Right hindlimb (tissue), 1 donor: ENCODE data around the gene PUSL1.

Experiments
- DNase-seq: peaks from one replicate; pipeline ENCODE4 v3.0.0-alpha.2; 2018

PUSL1 gene

DNA sequence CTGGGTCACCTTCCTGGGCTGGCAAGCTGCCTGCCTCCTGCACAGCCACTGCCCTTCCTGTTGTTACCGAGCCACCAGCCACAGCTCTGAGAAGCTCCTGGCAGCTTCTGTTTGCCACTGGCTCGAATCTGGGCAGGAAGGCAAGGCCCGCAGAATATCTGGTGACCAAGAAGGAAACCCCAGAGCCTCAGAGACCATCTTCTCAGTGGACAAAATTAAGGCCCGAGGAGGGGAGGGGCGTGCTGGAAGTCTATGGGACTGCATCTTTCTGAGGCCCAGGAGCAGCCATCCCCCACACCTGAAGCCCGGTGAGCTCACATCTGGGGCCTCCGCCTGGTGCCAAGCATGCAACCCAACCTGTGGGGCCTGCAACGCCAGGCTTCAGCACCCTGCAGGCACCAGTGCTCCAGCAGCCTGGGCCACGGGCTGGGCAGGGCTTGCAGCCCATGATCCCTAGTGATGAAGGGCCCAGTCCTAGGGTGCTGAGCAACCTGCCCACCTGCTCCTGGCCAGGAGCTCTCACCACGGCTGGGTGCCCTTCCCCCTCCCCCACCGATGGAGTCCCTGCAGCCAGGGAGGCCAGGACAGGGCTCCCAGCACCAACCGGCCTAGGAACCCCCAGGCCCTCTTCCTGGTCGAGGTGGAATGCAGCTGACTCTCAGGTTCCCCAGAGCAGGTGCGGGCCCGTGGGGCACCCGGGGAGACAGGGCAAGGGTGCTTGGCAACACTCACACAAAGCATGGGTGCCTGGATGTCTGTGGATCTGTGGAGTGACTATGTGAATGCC lies 17.1 kb downstream of the PUSL1 start:
- no peak for DNase-seq

DNA sequence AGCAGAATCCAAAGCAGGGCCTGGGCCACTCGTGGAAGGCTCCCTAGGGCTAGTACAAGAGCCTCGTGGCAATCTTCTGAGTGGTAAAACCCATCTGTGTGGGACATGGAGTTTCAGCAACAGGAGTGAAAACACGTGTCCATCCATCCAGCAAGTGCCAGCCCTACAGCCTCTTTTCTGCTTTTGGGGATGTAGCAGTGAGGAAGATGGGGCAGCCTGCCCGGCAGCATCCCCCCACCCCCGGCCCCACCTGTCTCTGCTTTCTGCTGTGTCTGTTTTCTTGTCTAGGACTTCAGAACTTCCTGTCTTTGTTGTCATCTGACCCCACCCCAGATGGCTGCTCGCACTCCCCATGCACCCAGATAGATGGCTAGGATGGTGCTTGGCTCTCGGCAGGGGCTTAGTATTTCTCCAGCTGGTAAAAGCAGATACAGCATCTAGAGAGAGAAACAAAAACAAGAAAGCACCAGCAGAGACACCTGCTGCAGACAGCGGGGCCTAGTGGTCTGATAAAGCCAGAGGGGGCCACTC lies 17.7 kb downstream of the PUSL1 start:
- no peak for DNase-seq

DNA sequence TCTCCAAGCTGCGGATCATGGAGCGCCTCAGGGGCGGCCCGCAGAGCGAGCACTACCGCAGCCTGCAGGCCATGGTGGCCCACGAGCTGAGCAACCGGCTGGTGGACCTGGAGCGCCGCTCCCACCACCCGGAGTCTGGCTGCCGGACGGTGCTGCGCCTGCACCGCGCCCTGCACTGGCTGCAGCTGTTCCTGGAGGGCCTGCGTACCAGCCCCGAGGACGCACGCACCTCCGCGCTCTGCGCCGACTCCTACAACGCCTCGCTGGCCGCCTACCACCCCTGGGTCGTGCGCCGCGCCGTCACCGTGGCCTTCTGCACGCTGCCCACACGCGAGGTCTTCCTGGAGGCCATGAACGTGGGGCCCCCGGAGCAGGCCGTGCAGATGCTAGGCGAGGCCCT lies 18.9 kb downstream of the PUSL1 start:
- DNase-seq = no peak

DNA sequence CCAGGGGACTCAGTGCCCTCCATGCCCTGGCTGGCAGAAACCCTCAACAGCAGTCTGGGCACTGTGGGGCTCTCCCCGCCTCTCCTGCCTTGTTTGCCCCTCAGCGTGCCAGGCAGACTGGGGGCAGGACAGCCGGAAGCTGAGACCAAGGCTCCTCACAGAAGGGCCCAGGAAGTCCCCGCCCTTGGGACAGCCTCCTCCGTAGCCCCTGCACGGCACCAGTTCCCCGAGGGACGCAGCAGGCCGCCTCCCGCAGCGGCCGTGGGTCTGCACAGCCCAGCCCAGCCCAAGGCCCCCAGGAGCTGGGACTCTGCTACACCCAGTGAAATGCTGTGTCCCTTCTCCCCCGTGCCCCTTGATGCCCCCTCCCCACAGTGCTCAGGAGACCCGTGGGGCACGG lies 19.9 kb downstream of the PUSL1 start:
- DNase-seq = no peak

DNA sequence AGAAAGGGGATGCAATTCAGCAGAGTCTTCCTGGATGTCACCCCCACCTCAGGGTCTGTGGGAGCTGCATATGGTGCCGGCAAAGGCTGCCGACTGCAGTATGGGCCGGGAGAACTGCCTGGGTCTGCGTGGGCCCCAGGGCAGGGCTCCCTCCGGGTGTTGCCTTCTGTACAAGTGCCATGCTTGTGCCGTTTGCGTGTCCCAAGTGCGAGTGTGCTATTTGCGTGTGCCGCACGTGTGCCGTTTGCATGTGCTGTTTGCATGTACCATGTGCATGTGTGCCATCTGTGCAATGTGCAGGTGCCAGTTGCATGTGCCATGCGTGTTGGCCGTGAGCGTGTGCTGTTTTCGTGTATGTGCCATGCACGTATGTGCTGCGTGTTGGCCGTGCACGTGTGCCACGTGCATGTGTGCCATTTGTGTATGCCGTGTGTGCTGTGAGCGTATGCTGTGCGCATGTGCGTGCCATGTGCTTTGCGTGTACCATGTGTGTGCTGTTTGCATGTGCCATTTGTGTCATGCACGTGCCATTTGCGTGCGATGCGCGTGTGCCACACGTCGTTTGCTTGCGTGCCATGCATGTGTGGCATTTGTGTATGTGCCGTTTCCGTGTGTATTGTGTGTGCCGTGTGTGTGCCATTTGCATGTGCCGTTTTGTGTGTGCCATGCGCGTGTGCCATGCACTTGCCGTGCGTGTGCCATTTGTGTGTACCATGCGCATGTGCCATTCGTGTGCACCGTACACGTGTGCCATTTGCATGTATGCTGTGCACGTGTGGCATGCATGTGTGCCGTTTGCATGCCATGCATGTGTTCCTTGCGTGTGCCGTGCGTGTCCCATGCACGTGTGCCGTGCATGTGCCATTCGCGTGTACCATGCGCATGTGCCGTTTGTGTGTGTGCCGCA lies 21.2 kb downstream of the PUSL1 start:
- no peak for DNase-seq

DNA sequence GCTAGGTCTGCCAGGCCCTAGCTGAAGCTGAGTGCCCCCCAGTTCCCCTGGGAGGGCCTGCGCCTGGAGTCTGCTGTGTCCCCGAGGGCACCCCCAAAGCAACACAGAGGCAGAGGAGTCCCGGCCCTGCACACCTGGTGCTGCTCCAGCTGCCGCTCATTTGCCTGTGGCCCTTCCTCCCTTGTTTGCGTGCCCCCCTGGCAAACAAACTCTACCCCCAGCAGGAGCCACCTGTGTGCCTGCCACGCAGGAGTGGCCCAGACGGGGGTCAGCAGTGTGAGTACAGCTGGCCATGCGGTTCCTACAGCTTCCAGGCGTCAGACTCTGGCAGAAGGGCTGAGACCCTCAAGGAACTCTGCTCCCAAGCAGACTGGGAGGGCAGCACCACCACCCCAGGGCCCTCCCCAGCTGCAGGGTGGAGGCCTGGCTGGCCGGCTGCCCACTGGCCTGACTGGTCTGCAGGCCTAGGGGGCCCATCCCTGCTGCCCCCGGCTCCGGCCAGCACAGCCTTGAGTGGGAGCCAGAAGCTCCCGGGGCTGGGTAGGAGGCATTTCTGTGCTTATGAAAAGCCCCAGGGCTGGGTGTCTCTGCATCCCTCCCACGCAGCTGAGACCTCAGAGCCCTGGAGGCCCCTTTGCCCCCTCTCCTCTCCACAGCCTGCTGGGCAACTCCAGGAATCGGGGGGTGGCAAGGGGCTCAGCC lies 22.1 kb downstream of the PUSL1 start:
- DNase-seq = no peak

DNA sequence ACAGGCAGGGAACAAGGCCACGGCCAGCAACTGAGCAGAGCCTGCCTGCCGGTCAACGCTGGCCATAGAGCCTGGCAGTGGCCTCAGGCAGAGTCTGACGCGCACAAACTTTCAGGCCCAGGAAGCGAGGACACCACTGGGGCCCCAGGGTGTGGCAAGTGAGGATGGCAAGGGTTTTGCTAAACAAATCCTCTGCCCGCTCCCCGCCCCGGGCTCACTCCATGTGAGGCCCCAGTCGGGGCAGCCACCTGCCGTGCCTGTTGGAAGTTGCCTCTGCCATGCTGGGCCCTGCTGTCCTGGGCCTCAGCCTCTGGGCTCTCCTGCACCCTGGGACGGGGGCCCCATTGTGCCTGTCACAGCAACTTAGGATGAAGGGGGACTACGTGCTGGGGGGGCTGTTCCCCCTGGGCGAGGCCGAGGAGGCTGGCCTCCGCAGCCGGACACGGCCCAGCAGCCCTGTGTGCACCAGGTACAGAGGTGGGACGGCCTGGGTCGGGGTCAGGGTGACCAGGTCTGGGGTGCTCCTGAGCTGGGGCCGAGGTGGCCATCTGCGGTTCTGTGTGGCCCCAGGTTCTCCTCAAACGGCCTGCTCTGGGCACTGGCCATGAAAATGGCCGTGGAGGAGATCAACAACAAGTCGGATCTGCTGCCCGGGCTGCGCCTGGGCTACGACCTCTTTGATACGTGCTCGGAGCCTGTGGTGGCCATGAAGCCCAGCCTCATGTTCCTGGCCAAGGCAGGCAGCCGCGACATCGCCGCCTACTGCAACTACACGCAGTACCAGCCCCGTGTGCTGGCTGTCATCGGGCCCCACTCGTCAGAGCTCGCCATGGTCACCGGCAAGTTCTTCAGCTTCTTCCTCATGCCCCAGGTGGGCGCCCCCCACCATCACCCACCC lies 22.9 kb downstream of the PUSL1 start, which contains the start of gene TAS1R3:
TAS1R3 (plus strand) TSS at position 213 of the 898 bp plus-strand sequence; CDS start at position 279, 66 bp downstream.
- no peak for DNase-seq

DNA sequence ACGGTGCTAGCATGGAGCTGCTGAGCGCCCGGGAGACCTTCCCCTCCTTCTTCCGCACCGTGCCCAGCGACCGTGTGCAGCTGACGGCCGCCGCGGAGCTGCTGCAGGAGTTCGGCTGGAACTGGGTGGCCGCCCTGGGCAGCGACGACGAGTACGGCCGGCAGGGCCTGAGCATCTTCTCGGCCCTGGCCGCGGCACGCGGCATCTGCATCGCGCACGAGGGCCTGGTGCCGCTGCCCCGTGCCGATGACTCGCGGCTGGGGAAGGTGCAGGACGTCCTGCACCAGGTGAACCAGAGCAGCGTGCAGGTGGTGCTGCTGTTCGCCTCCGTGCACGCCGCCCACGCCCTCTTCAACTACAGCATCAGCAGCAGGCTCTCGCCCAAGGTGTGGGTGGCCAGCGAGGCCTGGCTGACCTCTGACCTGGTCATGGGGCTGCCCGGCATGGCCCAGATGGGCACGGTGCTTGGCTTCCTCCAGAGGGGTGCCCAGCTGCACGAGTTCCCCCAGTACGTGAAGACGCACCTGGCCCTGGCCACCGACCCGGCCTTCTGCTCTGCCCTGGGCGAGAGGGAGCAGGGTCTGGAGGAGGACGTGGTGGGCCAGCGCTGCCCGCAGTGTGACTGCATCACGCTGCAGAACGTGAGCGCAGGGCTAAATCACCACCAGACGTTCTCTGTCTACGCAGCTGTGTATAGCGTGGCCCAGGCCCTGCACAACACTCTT lies 23.8 kb downstream of the PUSL1 start:
- DNase-seq = no peak

DNA sequence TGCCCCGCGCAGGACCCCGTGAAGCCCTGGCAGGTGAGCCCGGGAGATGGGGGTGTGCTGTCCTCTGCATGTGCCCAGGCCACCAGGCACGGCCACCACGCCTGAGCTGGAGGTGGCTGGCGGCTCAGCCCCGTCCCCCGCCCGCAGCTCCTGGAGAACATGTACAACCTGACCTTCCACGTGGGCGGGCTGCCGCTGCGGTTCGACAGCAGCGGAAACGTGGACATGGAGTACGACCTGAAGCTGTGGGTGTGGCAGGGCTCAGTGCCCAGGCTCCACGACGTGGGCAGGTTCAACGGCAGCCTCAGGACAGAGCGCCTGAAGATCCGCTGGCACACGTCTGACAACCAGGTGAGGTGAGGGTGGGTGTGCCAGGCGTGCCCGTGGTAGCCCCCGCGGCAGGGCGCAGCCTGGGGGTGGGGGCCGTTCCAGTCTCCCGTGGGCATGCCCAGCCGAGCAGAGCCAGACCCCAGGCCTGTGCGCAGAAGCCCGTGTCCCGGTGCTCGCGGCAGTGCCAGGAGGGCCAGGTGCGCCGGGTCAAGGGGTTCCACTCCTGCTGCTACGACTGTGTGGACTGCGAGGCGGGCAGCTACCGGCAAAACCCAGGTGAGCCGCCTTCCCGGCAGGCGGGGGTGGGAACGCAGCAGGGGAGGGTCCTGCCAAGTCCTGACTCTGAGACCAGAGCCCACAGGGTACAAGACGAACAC lies 24.5 kb downstream of the PUSL1 start:
- no peak for DNase-seq

DNA sequence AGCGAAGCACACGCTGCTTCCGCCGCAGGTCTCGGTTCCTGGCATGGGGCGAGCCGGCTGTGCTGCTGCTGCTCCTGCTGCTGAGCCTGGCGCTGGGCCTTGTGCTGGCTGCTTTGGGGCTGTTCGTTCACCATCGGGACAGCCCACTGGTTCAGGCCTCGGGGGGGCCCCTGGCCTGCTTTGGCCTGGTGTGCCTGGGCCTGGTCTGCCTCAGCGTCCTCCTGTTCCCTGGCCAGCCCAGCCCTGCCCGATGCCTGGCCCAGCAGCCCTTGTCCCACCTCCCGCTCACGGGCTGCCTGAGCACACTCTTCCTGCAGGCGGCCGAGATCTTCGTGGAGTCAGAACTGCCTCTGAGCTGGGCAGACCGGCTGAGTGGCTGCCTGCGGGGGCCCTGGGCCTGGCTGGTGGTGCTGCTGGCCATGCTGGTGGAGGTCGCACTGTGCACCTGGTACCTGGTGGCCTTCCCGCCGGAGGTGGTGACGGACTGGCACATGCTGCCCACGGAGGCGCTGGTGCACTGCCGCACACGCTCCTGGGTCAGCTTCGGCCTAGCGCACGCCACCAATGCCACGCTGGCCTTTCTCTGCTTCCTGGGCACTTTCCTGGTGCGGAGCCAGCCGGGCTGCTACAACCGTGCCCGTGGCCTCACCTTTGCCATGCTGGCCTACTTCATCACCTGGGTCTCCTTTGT lies 25.3 kb downstream of the PUSL1 start:
- DNase-seq = no peak

DNA sequence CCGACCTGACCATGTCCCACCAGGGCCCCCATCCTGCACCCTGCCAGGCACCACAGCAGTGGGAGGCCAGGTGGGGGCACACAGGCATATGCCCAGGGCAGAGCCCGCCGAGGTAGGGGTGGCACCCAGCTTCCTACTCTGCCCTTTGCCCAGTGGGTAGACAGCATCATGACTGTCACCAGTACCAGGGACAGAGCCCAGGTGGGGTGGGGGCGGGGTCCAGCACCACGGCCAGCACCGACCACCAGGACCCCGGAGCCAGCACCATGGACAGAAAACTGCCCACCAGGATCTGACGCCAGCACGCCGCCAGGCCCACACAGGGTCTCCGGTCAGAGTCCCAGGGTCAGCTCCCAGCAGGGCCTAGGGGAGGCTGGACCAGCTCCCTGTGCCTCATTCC lies 26.4 kb downstream of the PUSL1 start:
- DNase-seq = no peak

DNA sequence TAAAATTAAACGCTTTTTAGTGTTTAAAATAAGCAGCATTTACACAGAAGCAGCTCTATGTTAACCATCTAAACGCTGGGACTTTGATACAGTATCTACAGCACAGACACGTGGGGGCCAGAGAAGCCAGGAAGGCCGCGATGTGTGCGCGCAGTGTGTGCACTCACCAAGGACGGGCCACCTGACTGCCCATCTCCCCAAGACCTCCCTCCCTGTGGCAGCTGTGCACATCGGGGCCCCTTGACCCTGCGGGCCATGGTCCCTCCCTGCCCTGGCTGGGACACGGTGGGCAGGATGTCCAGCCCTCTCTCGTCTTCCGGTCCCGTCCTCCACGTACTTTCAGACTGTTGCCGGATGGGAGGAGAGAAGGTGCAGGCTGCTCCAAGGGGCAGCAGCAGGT lies 26.9 kb downstream of the PUSL1 start:
- DNase-seq = no peak

DNA sequence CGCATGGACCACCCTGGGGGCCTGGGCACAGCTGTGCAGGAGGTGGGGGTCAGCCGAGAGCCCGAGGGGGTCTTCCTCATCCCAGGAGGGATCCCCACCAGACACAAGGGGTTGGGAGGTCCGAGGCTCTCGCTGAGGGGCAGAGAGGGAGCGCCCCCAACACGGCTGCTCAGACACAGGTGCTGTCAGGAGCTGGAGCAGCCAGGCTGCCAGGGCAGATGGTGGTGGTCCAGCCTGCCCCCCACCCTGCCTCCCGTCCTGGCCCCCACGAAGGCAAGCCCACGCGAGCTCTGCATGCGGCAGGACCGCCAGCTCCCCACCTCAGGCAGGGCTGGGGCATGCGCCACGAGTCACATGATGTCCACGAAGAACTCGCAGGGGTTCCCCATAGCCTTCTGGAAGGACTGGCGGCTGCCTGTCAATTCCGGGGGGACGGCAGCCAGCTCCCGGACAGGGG lies 27.4 kb downstream of the PUSL1 start:
- no peak for DNase-seq

DNA sequence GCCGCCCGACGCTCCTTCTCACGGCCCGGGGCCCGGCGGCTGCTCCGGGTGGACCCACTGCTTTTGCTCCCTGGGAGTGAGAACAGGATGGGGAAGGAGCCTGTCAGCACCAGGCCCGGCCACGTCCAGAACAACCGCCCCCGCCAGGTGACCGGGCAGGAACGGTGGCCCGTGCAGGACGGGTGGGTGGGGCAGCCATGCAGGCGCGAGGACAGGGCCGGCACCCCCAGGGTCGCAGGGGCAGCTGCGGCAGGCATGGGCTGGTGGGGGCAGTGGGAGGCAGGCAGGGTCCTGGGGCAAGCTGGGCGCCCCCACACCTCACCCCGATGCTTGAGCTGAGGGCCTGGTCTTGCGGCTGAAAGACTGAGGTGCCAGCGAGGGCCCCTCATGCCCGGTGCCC lies 28.0 kb downstream of the PUSL1 start:
- no peak for DNase-seq

DNA sequence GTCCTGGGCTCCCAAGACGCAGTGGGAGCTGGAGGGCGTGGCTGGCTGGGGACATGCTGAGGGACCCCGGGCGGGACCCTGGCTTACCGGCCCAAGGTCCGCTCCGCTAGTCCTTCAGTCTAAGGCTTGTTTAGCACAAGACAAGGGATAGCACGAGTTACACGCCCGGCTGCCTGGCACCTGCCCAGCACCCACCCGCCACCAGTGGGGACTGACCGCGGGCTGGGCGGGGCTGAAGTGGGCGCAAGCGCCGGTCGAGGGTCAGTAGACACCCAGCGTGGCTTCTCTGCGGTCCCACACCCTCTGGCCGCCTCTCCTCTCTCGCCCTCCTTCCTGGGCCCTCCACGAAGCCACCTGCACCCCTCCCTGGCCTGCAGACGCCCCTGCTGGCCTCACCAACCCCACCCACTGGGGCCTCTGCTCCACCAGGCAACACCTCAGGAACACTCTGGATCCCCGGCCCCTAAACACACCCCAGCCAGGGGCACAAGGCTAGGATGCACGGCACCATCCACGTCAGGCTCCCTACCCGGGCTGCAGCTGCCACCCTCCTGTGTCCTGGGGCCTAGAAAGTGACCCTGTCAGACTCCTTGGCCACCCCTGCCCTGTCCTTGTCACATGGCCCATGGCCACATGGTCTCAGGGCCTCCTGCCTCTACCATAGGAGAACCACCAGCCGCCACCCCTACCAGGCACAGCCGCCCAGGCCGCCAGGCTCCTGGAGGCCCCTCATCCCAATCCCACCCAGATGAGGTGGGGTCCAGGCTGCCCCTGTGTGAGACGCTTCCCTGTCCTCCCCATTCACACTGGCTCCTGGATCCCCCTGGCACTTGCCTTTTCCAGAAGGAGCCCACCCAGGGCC lies 28.8 kb downstream of the PUSL1 start:
- DNase-seq = no peak

DNA sequence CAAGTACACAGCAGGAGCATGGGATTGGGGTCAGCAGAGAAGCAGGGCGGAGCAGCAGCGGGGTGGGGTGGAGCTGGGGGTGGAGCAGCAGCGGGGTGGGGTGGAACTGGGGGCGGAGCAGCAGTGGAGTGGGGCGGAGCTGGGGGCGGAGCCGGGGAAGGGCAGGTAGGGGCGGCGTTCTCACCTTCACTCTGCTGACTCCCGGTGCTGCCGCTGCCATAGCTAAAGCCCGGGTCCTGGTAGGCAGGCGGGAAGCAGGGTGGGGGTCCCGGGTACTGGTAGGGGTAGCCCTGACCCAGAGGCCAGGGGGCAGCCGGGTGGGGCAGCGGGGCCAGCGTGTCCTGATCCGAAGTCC lies 29.4 kb downstream of the PUSL1 start:
- DNase-seq = no peak

DNA sequence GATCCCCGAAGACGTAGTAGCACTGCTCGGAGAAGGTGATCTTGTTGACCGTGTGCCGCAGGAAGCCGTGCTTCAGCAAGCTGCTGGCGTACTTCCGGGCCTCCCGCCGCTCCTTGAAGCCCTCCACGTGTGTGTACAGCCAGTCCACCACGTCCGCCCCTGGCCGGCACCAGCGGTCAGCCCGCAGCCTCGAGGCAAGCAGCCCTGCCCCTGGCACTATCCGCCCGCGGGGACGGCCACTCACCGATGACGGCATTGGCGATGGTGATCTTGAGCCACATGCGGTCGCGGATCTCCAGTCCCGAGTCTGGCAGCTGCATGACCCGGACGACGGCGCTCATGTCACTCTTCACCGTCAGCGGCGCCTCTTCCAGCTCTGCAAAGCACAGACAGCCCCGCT lies 29.9 kb downstream of the PUSL1 start:
- no peak for DNase-seq

DNA sequence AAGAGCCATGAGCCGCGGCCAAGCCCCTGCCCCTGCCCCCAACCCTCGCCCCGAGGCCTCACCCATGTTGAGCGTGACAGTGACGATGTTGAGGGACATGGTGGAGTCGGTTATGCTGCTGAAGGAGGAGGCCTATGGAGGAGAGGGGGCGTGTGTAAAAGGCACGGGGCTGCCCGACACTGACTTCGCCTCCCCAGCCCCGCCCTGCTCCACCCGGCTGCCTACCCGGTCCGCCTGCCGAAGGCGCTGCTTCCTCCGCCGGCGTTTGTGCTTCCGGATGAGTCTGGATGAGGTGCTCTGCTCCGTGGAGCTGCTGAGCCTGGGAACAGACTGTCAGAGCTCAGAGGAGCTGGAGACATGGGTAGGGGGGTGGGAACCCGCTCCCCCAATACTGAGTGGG lies 31.8 kb downstream of the PUSL1 start:
- no peak for DNase-seq
